Urinary bladder (tissue), 4 donors: ENCODE measurements around the gene FUT6. TPM values are rescaled to one million over a fixed set of nuclear protein-coding genes. Genes with fewer than 3 reads are reported as not detected.
"Not testable (repeated sequence)": the region's sequence is repeated elsewhere in the genome, so short reads cannot be mapped to it uniquely, and the experiment has no call there.

ENCODE experiments used
- DNase-seq: peaks from one replicate; pipeline ENCODE4 v3.0.0-alpha.2; 2015; ENCODE audit errors: extremely low spot score
- H3K27ac ChIP-seq: one replicate; pipeline ENCODE4 v1.5.1; 2013; ENCODE audit warnings: low read depth, mild to moderate bottlenecking, moderate library complexity
- H3K36me3 ChIP-seq: one replicate; pipeline ENCODE4 v1.6.1; 2013; ENCODE audit warnings: mild to moderate bottlenecking, moderate library complexity; ENCODE audit not compliant: insufficient read depth
- H3K4me1 ChIP-seq: one replicate; pipeline ENCODE4 v1.6.1; 2013; ENCODE audit warnings: mild to moderate bottlenecking, moderate library complexity; ENCODE audit not compliant: insufficient read depth
- H3K4me3 ChIP-seq: one replicate; pipeline ENCODE4 v1.5.1; 2013; ENCODE audit warnings: low read depth, low read length
- WGBS: extraction: QIAGEN DNeasy Blood & Tissue Kit; methylation state at CpG from one replicate; pipeline ENCODE4 v1.1.7; 2013; 5-methylcytosine and 5-hydroxymethylcytosine counted together
- polyA plus RNA-seq: library from polyadenylated mRNA; stranded (reverse); fragments of 200-250 nt; gene quantifications from one replicate; pipeline ENCODE4 v1.2.3, GENCODE V29; 2013
- total RNA-seq: library from RNA; depleted of rRNA; stranded (reverse); fragments of >200 nt; gene quantifications from one replicate; pipeline ENCODE4 v1.2.3, GENCODE V29; 2014
- donor health status: healthy with polysubstance abuse.
- donor health status: healthy.

FUT6 gene, protein sequence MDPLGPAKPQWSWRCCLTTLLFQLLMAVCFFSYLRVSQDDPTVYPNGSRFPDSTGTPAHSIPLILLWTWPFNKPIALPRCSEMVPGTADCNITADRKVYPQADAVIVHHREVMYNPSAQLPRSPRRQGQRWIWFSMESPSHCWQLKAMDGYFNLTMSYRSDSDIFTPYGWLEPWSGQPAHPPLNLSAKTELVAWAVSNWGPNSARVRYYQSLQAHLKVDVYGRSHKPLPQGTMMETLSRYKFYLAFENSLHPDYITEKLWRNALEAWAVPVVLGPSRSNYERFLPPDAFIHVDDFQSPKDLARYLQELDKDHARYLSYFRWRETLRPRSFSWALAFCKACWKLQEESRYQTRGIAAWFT
- not detected for total RNA-seq
- 0.03 TPM for polyA plus RNA-seq

- DNase-seq, result no peak
- Histone ChIP-seq H3K27ac (no peak within 1 kb of the TSS), H3K36me3 (no peaks in the 10 kb centered on the region), H3K4me1 (no peaks in the 10 kb centered on the region), H3K4me3 (no peak within 1 kb of the TSS)
- 85% methylated on average over 9 of the region's 9 CpGs for WGBS
Measured at GRCh38 chr19:5839065-5840017, at the start of gene FUT6. Gene FUT6, minus strand, starts transcription at chr19:5839702. Its CDS starts 7,135 bp downstream, at chr19:5832567.

- H3K4me1 ChIP-seq, H3K4me3 ChIP-seq, H3K27ac ChIP-seq, DNase-seq, H3K36me3 ChIP-seq: not testable (repeated sequence)
- WGBS, result 70% methylated on average over 11 of the region's 11 CpGs
Measured at GRCh38 chr19:5884065-5884811, 44.7 kb upstream of the FUT6 start.

DNA sequence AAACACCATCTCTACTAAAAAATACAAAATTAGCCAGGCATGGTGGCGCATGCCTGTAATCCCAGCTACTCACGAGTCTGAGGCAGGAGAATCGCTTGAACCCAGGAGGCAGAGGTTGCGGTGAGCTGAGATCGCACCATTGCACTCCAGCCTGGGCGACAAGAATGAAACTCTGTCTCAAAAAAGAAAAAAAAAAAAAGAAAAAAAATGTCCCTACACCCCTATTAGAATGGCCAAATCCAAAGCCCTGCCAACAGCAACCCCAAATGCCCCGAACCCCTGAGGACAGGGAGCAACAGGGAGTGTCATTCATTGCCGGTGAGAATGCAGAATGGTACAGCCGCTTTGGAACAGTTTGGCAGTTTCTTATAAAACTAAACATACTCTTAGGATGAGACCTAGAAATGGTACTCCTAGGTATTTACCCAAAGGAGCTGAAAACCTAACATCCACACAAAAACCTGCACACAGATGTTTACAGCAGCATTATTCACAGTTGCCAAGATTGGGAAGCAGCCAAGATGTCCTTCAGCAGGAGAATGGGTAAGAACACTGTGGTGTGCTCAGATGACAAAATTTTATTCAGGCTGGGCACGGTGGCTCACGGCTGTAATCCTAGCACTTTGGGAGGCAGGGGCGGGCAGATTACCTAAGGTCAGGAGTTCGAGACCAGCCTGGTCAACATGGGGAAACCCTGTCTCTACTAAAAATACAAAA, 43.8 kb upstream of the FUT6 start:
- H3K36me3 ChIP-seq, DNase-seq, H3K4me3 ChIP-seq, H3K4me1 ChIP-seq, H3K27ac ChIP-seq: not testable (repeated sequence)
- WGBS, result 66% methylated on average over 13 of the region's 13 CpGs

DNA sequence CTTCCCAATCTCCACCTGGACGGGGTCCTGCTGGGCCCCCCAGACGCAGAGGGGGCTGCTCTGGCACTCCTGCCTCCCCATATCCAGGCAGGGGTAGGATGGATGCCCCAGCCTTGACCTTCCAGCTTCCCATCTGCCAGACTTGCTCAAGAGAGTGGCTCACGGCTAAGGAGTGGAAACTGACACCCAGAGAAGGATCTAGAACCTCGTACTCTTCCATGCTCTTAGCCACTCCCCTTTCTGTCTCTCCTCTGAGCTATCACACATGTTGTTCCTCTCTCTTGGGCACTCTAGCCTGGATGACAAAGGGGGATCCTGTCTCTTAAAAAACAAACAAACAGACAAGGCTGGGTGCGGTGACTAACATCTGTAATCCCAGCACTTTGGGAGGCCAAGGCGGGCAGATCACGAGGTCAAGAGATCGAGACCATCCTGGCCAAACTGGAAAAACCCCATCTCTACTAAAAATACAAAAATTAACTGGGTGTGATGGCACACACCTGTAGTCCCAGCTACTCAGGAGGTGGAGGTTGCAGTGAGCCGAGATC, 43.0 kb upstream of the FUT6 start:
- DNase-seq, result no peak
- Histone ChIP-seq H3K27ac (no peak overlapping the region), H3K36me3 (no peaks in the 10 kb centered on the region), H3K4me3 (no peak overlapping the region), H3K4me1 (no peaks in the 10 kb centered on the region)
- WGBS, result 62% methylated on average over 9 of the region's 9 CpGs

DNA sequence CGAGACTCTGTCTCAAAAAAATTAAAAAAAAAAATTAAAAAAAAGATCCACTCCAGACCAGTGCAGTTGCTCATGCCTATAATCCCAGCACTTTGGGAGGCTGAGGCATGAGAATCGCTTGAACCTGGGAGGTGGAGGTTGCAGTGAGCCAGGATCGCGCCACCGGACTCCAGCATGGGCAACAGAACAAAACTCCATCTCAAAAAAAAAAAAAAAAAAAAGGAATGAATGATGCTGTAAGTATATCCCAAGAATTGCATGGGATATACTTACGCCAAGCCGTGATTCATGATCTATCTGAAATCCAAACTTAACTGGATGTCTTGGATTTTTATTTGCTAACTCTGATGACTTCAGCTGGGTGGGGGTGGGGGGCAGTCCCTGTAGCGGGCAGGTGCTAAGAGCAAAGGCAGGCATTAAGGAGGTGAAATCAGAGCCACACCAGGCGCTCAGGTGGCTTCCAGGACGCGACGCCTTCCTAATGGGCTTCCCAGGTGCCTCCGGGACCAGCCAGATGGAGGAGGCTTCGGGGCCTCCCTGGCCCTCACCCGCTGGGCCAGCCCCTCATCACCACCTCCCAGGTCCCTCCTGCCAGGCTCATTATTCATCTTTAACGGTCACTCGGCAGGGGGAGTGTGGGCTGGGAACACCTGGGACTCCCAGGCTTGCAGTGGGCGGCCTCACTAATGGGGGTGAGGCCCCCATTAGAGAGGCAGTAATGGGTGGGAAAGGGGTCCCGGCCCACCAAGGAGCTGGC, 42.2 kb upstream of the FUT6 start:
- H3K27ac ChIP-seq, result no peak overlapping the region

DNA sequence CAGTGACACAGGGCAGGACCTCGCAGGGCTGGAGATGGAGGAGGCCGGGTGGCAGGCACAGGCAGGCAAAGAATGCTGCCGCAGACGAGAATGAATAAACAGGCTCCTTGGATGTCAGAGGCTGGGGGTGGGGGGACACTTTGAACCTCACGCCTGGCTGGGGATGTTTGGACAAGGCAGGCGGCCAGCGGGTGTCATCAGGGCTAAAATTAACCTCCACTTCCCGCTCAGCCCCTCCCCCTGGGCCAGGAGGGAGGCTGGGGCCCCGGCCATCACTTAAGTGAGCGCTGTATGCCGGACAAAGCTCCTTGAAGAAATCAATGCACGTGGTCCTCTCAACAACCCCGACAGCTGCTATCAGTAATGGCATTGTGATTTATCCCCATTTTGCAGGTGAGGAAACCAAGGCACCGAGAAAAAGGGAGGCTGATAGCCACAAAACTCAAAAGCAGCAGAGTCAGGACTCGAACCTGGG, 41.1 kb upstream of the FUT6 start:
- no peak for DNase-seq
- Histone ChIP-seq H3K4me3 (no peak overlapping the region), H3K27ac (no peak overlapping the region), H3K4me1 (no peaks in the 10 kb centered on the region), H3K36me3 (no peaks in the 10 kb centered on the region)
- WGBS, result 8% methylated on average over 15 of the region's 15 CpGs

More for the DNA sequence above, 42.2 kb upstream of the FUT6 start:
- H3K36me3 ChIP-seq, result no peaks in the 10 kb centered on the region
- H3K4me3 ChIP-seq, result no peak overlapping the region
- WGBS, result 65% methylated on average over 19 of the region's 19 CpGs
- DNase-seq, result no peak
- no peaks in the 10 kb centered on the region for H3K4me1 ChIP-seq

DNA sequence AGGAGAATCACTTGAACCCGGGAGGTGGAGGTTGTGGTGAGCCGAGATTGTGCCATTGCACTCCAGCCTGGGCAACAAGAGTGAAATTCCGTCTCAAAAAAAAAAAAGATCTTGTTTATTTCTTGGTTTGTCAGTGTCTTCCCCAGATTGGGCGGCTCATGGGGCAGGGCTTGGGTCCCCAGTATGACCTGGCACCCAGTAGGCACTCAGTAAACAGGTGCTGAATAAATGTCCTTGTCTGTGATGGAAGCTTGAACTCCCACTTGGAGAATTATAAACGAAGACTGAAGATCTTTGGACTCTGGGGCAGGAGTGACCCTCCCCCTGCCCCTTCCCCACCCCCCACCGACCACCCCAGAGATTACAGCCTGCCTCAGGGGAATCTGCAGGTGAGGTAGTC, 40.7 kb upstream of the FUT6 start:
- no peak for DNase-seq
- Histone ChIP-seq H3K27ac (no peak overlapping the region), H3K4me3 (no peak overlapping the region), H3K36me3 (no peaks in the 10 kb centered on the region), H3K4me1 (no peaks in the 10 kb centered on the region)
- WGBS, result 30% methylated on average over 6 of the region's 6 CpGs

DNA sequence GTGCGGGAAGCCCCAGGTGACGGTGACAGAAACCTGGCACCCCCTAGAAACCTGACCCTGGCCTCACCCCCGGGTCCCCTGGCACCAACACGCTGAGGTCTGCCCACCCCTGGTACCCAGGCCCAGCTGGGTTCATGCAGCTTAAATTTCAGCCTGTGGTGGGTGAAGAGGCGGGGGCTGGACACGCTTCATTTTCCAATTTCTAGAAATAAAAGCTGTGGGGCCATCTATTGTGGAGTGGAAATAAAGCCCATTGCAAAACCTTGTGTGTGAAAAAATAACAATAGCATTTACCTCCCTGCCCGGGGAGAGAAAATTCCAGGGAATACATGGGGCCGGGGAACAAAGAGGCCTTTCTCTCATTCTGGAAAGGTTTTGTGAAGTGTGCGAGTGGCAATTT, 38.4 kb upstream of the FUT6 start:
- no peaks in the 10 kb centered on the region for H3K36me3 ChIP-seq
- DNase-seq, result no peak
- H3K4me3 ChIP-seq, result no peak overlapping the region
- H3K4me1 ChIP-seq, result no peaks in the 10 kb centered on the region
- WGBS, result 76% methylated on average over 9 of the region's 9 CpGs
- H3K27ac ChIP-seq, result no peak overlapping the region

DNA sequence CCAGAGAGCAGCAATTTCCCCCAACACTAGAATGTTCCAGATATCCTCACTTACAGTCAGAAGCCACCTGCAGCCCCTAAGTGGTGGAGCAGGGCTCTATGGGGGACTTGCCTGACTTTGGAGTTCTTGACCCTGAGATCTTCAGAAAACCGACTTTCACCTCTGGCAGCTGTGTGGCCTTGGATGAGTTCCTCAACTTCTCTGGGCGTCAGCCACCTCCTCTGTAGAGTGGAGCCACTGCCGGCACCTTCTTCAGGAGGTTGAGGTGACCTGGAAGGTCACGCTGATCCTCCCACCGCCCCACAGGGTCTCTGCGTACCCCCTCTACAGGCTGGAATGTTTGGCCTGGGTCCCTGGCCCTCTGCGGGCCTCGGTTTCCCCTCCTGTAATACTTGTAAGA, 37.9 kb upstream of the FUT6 start:
- no peak for DNase-seq
- no peak overlapping the region for H3K4me3 ChIP-seq
- H3K4me1 ChIP-seq, result no peaks in the 10 kb centered on the region
- H3K36me3 ChIP-seq, result no peaks in the 10 kb centered on the region
- 86% methylated on average over 8 of the region's 8 CpGs for WGBS
- no peak overlapping the region for H3K27ac ChIP-seq

DNA sequence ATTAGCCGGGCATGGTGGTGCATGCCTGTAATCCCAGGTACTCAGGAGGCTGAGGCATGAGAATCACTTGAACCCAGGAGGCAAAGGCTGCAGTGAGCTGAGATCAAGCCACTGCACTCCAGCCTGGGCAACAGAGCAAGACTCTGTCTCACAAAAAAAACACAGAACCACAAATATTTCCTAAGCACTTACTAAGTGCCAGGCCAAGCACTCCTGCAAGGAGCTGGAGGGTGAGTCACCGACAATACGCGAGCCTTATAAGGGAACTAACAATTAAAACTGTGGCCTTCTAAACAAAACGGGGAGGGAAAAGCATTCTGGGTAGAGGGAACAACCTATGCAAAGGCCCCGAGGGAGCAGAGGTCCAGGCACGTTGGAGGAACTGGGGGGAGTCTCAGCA, 35.0 kb upstream of the FUT6 start:
- not testable (repeated sequence) for DNase-seq, H3K4me1 ChIP-seq
- 81% methylated on average over 7 of the region's 7 CpGs for WGBS

DNA sequence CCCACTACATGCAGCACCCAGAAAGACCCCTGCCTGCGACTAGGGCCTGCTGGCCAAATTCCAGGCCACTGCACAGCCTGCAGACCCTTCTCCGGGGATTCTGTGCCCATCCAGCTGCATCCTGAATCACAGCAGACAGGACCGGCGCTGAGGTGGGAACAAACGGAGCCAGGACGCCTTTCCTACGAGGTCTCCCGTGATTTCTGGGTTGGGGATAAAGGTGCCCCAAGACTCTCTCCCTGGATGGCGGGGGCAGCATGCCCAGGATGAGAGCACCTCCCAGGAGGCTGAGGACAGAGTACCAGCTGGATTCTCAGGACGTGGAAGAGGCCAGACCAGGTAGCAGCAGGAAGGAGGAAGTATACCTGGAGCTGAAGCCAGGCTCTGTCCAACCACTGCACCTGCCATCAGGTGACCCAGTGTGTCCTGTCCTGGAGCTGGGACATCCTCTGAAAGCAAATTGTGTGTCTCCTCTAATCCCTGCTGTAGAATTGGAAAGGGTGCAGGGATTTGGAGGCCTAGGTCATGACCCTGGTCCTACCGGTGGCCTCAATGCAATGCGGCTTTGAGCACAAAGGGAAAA, 34.2 kb upstream of the FUT6 start:
- DNase-seq, result no peak
- H3K27ac ChIP-seq, result no peak overlapping the region
- 90% methylated on average over 12 of the region's 12 CpGs for whole genome bisulfite sequencing

More for the DNA sequence above, 35.0 kb upstream of the FUT6 start:
- H3K27ac ChIP-seq, H3K4me3 ChIP-seq, H3K36me3 ChIP-seq: not testable (repeated sequence)

DNA sequence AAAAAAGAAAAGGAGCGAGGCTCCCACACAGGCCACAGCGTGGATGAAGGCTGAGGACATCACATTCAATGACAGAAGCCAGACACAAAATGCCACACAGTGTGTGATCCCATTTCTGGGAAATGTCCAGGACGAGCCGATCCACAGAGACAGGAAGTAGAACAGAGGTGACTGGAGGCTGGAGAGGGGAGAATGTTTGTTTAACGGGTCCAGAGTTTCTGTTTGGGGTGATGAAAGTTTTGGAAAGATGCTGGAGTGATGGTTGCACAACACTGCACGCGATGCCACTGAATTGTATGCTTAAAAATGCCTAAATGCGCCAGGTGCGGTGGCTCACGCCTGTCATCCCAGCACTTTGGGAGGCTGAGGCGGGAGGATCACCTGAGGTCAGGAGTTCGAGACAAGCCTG, 31.5 kb upstream of the FUT6 start:
- WGBS, result 63% methylated on average over 12 of the region's 12 CpGs

More for the DNA sequence above, 34.2 kb upstream of the FUT6 start:
- Histone ChIP-seq H3K36me3 (no peaks in the 10 kb centered on the region), H3K4me3 (no peak overlapping the region), H3K4me1 (no peaks in the 10 kb centered on the region)

More for the DNA sequence above, 31.5 kb upstream of the FUT6 start:
- no peaks in the 10 kb centered on the region for H3K4me1 ChIP-seq
- no peak overlapping the region for H3K4me3 ChIP-seq
- DNase-seq, result no peak
- no peaks in the 10 kb centered on the region for H3K36me3 ChIP-seq
- no peak overlapping the region for H3K27ac ChIP-seq
